Activated T-cell treated with anti-CD3 and anti-CD28 coated beads, Interleukin-2, amount 50 U/mL, for 4 hours (primary cell): ENCODE results near the gene CLDN10. TPM values are rescaled to one million over a fixed set of nuclear protein-coding genes. Genes with fewer than 3 reads are reported as not detected.

Experiments
- ATAC-seq, 2 donors: fragments of 200-7000 bp; cut with Tn5 transposase; one replicate each; pipeline ENCODE4 v1.10.0; 2021
- DNase-seq: peaks from one replicate; pipeline ENCODE4 v3.0.0-alpha.2; 2020
- H3K27me3 Mint-ChIP-seq: one replicate; pipeline ENCODE4 v1.8.0; 2021; ENCODE audit warnings: low read depth, mixed read lengths
- H3K36me3 Mint-ChIP-seq: one replicate; pipeline ENCODE4 v1.8.0; 2022; ENCODE audit warnings: mixed read lengths; ENCODE audit not compliant: insufficient read depth
- H3K4me1 Mint-ChIP-seq: one replicate; pipeline ENCODE4 v1.8.0; 2021; ENCODE audit warnings: low read depth, mixed read lengths
- H3K4me3 Mint-ChIP-seq: one replicate; pipeline ENCODE4 v1.8.0; 2021; ENCODE audit warnings: mild to moderate bottlenecking, moderate library complexity, mixed read lengths
- H3K9me3 Mint-ChIP-seq: one replicate; pipeline ENCODE4 v1.8.0; 2021; ENCODE audit warnings: mixed read lengths
- total RNA-seq, 3 donors: library from RNA; stranded (reverse); gene quantifications; one replicate each; pipeline ENCODE4 v1.2.1, GENCODE V29; 2021

CLDN10 gene
- total RNA-seq, 3 donors from 2014 or later, result not detected

DNA sequence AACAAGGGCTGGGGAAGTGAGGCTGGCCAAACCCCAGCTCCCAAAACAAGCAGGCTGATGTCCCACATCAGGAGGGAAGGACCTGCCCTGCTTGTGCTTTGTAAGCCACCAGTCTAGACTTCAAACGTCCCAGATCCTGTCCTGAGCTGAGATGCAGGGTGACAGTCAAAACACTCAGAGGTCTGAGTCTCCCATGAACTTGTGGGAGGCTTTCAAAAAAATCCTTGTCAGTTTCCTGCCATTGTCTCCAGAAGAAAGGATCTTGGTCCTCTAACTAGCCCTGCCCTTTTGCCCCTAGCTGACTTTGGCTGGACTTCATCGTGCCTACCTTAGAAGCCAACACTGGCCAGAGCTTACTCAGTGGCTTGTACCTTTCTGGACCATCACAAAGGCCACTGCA, 48.7 kb downstream of the CLDN10 start:
- DNase-seq, result no peak
- no peak overlapping the region for H3K4me3 Mint-ChIP-seq
- H3K9me3 Mint-ChIP-seq, result no peaks in the 10 kb centered on the region
- peaks cover 12% of the 10 kb centered on the region for H3K27me3 Mint-ChIP-seq
- H3K36me3 Mint-ChIP-seq, result no peaks in the 10 kb centered on the region
- H3K4me1 Mint-ChIP-seq, result no peaks in the 10 kb centered on the region
- no peak for ATAC-seq

DNA sequence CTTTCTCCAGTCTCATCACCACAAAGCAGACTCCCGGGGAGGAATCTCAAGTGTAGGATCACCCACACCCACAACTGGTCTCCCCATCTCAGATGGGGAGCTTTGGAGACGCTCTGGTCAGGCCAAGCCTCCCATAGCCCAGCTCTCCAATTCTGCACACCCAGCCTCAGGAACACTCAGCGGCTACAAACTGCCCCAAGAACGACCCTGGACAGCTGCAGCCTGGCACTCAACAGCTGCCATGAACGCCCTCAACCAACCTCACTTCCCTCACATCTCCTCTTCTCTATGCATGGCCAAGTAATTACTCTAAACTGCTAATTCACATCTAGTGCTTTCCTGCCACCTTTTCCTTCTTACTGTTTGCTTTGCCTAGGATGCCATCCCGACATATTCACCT, 49.4 kb downstream of the CLDN10 start:
- Mint-ChIP-seq H3K4me1 (no peaks in the 10 kb centered on the region), H3K9me3 (no peaks in the 10 kb centered on the region), H3K36me3 (no peaks in the 10 kb centered on the region), H3K27me3 (peaks cover 12% of the 10 kb centered on the region), H3K4me3 (no peak overlapping the region)
- no peak for DNase-seq
- ATAC-seq, result no peak

- peaks cover 18% of the 10 kb centered on the region for H3K27me3 Mint-ChIP-seq
- no peaks in the 10 kb centered on the region for H3K9me3 Mint-ChIP-seq
- no peaks in the 10 kb centered on the region for H3K4me1 Mint-ChIP-seq
- DNase-seq, result no peak
- H3K36me3 Mint-ChIP-seq, result no peaks in the 10 kb centered on the region
- H3K4me3 Mint-ChIP-seq, result no peak overlapping the region
- ATAC-seq, result no peak
Measured at GRCh38 chr13:95603887-95604555, 51.5 kb downstream of the CLDN10 start.

- Mint-ChIP-seq H3K36me3 (no peaks in the 10 kb centered on the region), H3K4me3 (no peak overlapping the region), H3K4me1 (no peaks in the 10 kb centered on the region), H3K27me3 (peaks cover 18% of the 10 kb centered on the region), H3K9me3 (no peaks in the 10 kb centered on the region)
- DNase-seq (no peak), ATAC-seq (no peak)
Measured at GRCh38 chr13:95604556-95604915, 52.0 kb downstream of the CLDN10 start.

DNA sequence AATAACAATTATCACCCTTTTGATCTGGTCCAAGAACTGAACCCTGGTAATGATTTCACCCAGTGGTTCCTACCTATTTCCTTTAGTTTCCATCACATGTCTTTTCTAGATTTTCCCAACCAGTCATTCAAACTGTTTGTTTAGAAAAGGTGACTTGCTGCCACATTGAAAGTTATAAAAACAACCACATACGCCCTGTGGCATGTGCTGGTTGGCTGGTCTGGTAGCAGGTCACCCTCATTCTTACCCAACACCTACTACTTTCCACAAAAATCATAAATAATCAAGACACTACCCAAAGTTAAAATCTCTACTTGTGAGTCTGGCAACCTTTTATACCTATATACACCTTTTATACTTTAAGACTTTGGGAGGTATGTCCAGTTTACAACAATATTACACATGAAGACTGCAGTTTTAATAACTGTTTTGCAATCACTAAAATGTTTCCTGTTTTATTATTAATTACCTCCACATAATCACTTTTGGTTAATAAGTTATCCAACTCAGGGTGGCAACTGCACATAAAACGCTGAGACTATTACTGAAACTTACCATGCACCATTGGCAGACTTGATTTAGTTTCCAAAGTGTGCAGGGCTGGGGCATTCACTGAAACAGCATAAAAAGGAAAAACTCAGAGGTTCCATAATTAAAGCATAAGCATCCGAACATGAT, 53.1 kb downstream of the CLDN10 start:
- ATAC-seq (no peak), DNase-seq (no peak)
- Mint-ChIP-seq H3K27me3 (peaks cover 18% of the 10 kb centered on the region), H3K9me3 (no peaks in the 10 kb centered on the region), H3K36me3 (no peaks in the 10 kb centered on the region), H3K4me1 (no peaks in the 10 kb centered on the region), H3K4me3 (no peak overlapping the region)

DNA sequence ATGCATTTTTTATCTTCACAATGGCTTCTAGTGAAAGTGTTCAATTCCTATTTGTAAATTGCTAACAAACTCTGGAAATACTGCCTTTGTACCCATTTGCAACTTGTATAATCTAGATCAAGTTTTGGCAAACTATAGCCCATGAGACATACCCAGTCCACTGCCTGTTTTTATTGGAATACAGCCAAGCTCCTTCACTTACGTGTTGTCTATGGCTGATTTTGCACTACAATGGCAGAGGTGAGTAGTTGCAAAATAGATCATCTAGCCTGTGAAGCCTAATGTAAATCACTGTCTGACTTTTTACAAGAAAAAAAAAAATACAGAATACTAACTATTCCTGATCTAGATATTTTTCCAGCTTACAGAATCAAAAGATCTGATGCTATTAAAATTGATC, 54.8 kb downstream of the CLDN10 start:
- H3K4me3 Mint-ChIP-seq, result no peak overlapping the region
- no peaks in the 10 kb centered on the region for H3K4me1 Mint-ChIP-seq
- no peaks in the 10 kb centered on the region for H3K9me3 Mint-ChIP-seq
- no peaks in the 10 kb centered on the region for H3K36me3 Mint-ChIP-seq
- peaks cover 14% of the 10 kb centered on the region for H3K27me3 Mint-ChIP-seq
- ATAC-seq, result no peak
- DNase-seq, result no peak

DNA sequence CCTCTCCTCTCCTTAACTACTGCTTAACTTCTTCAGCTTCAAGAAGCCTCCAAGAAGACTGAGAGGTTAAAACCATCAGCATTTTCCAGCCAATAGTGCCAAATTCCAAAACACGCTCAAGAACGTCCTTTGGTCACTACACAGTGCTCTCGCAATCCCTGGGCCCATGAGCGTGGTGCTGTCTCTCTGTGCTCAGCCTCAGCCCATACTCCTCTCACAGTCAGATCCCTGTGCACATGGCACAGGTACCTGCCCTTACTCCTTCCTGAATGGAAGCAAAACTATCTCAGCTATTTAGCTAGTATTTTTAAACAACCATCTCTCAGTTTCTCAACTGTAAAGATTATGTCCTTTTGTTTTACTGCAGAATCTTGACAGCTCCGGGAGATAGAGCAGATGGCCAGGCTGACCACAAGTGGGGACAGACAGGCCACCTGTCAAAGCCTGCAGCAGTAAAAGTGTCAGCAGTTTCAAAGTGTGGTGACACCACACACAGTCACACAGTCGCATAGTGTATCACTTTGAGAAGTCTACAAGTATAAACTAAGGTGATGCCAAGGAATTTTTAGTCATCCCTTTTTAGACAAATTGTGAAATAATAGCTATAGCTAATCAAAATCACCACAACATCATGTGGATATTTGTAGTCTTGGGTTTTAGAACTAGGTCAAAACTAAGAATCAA, 56.3 kb downstream of the CLDN10 start:
- DNase-seq (no peak), ATAC-seq (no peak)
- no peaks in the 10 kb centered on the region for H3K36me3 Mint-ChIP-seq
- no peaks in the 10 kb centered on the region for H3K4me1 Mint-ChIP-seq
- peaks cover 17% of the 10 kb centered on the region for H3K27me3 Mint-ChIP-seq
- H3K9me3 Mint-ChIP-seq, result no peaks in the 10 kb centered on the region
- H3K4me3 Mint-ChIP-seq, result no peak overlapping the region

- H3K36me3 Mint-ChIP-seq, result no peaks in the 10 kb centered on the region
- H3K9me3 Mint-ChIP-seq, result no peaks in the 10 kb centered on the region
- no peak for DNase-seq
- no peaks in the 10 kb centered on the region for H3K4me1 Mint-ChIP-seq
- H3K27me3 Mint-ChIP-seq, result peaks cover 10% of the 10 kb centered on the region
- ATAC-seq, result no peak
- H3K4me3 Mint-ChIP-seq, result no peak overlapping the region
Measured at GRCh38 chr13:95614641-95615245, 62.2 kb downstream of the CLDN10 start.

DNA sequence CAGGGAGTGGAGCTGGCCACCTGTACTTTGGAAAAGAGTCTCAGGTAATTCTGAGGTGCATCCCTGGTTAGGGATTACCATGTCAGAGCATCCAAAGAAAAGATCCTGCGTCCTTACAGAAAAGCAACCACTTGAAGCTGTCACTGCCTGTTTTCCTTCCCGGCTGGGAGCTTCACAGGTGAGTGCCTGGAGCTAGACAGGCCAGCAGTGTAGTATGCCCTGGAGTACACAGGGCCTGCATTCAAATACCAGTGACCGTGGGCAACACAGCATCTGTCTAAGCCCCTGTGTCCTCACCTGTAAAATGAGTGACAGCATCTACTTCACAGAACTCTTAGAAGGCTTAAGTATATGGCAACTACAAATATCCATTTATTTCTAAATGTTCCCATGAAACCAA, 63.0 kb downstream of the CLDN10 start:
- H3K36me3 Mint-ChIP-seq, result no peaks in the 10 kb centered on the region
- peaks cover 10% of the 10 kb centered on the region for H3K27me3 Mint-ChIP-seq
- no peak for ATAC-seq
- no peaks in the 10 kb centered on the region for H3K9me3 Mint-ChIP-seq
- DNase-seq, result no peak
- H3K4me1 Mint-ChIP-seq, result no peaks in the 10 kb centered on the region
- H3K4me3 Mint-ChIP-seq, result no peak overlapping the region

DNA sequence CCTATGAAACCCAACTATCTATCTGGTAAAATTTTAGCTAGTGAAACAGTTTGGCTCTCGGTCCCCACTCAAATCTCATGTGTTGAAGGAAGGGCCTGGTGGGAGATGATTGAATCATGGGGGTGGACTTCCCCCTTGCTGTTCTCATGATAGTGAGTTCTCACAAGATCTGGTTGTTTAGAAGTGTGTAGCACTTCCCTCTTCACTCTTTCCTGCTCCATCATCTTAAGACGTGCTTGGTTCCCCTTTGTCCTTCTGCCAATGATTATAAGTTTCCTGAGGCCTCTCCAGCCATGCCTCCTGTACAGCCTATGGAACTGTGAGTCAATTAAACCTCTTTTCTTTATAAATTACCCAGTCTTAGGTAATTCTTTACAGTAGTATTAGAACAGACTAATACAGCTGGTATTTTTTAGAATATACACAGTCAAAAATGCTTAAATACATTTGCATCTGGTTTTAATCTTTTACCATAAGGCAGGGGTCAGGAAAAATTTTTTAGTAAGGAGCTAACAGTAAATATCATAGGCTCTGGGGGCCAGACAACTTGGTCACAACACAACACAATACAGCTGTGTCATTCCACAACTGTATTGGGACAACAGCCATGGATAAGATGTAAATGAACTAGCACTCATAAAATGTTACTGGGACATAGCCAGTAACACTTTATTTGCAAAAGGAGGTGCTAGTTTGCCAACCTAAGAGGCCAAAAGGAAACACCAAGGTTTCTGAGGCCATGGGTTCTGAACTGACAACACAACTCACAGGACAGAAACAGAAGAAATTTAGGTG, 67.7 kb downstream of the CLDN10 start:
- Mint-ChIP-seq H3K9me3 (no peaks in the 10 kb centered on the region), H3K27me3 (peaks cover 9% of the 10 kb centered on the region), H3K4me3 (no peak overlapping the region), H3K4me1 (no peaks in the 10 kb centered on the region), H3K36me3 (no peaks in the 10 kb centered on the region)
- ATAC-seq, result no peak
- no peak for DNase-seq

- H3K4me3 Mint-ChIP-seq, result no peak overlapping the region
- peaks cover 9% of the 10 kb centered on the region for H3K27me3 Mint-ChIP-seq
- H3K36me3 Mint-ChIP-seq, result no peaks in the 10 kb centered on the region
Measured at GRCh38 chr13:95620825-95621498, 68.4 kb downstream of the CLDN10 start.

DNA sequence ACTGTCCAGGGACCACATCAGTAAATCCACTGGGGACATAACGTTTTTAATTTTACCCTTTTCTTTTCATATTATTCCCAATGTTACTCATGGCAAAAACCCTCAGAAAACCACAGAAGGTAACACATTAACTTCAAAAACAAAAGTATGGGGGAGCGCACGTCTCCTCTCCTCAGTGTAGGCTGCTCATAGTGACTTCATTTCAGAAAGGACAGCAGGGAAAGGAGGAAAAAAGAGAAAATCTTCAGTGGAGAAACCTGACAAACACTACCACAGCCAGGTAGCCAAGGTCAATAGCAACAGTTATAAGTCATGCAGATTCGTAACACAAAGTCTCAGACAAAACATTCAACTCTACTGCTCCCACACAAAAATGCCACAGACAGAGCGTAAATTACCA, 70.6 kb downstream of the CLDN10 start:
- Mint-ChIP-seq H3K4me3 (no peak overlapping the region), H3K9me3 (no peaks in the 10 kb centered on the region), H3K4me1 (no peaks in the 10 kb centered on the region), H3K27me3 (peaks cover 9% of the 10 kb centered on the region), H3K36me3 (no peaks in the 10 kb centered on the region)
- ATAC-seq, result no peak
- no peak for DNase-seq

More at GRCh38 chr13:95620825-95621498, 68.4 kb downstream of the CLDN10 start:
- ATAC-seq, result no peak
- Mint-ChIP-seq H3K4me1 (no peaks in the 10 kb centered on the region), H3K9me3 (no peaks in the 10 kb centered on the region)
- no peak for DNase-seq

- DNase-seq, result no peak
- no peaks in the 10 kb centered on the region for H3K4me1 Mint-ChIP-seq
- no peaks in the 10 kb centered on the region for H3K36me3 Mint-ChIP-seq
- ATAC-seq, result peak; percentile 21 to 58
- peaks cover 9% of the 10 kb centered on the region for H3K27me3 Mint-ChIP-seq
- no peak overlapping the region for H3K4me3 Mint-ChIP-seq
- H3K9me3 Mint-ChIP-seq, result no peaks in the 10 kb centered on the region
Measured at GRCh38 chr13:95624020-95624419, 71.5 kb downstream of the CLDN10 start.

- no peak for ATAC-seq
- Mint-ChIP-seq H3K9me3 (no peaks in the 10 kb centered on the region), H3K36me3 (no peaks in the 10 kb centered on the region), H3K4me3 (no peak overlapping the region), H3K4me1 (no peaks in the 10 kb centered on the region), H3K27me3 (peaks cover 9% of the 10 kb centered on the region)
- DNase-seq, result no peak
Measured at GRCh38 chr13:95626768-95627167, 74.2 kb downstream of the CLDN10 start.
